Stimulated activated naive CD4-positive, alpha-beta T cell treated with Interleukin-2 at 50 U/mL for 16 hours (primary cell): Measurements from ENCODE around the gene PKMYT1.
"Not testable (repeated sequence)": the region's sequence is repeated elsewhere in the genome, so short reads cannot be mapped to it uniquely, and the experiment has no call there.

Experiments used
- DNase-seq: peaks from one replicate; lab custom pipeline; 2025; lab: John Stamatoyannopoulos, UW

PKMYT1 gene

DNA sequence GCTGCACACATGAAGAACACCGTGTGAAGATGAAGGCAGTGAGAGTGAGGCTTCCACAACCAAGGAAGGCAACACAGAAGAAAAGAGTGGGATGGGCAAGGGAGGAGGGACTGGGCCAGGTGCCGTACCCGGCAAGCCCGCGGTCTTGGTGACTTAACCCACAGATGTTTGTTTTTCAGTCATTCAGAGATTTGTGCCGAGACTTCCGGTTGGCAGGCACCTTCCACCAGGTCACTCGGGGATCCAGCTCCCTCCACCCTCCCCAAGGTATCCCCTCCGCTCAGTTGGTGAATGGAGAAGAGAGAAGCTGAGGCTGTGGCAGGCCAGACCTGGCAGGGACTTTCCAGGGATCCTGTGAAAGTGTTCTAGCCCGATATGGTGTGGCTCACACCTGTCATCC lies 21.0 kb downstream of the PKMYT1 start:
- no peak for DNase-seq

- no peak for DNase-seq
These were observed 23.7 kb downstream of the PKMYT1 start for GRCh38 chr16:2956579-2956956.

DNA sequence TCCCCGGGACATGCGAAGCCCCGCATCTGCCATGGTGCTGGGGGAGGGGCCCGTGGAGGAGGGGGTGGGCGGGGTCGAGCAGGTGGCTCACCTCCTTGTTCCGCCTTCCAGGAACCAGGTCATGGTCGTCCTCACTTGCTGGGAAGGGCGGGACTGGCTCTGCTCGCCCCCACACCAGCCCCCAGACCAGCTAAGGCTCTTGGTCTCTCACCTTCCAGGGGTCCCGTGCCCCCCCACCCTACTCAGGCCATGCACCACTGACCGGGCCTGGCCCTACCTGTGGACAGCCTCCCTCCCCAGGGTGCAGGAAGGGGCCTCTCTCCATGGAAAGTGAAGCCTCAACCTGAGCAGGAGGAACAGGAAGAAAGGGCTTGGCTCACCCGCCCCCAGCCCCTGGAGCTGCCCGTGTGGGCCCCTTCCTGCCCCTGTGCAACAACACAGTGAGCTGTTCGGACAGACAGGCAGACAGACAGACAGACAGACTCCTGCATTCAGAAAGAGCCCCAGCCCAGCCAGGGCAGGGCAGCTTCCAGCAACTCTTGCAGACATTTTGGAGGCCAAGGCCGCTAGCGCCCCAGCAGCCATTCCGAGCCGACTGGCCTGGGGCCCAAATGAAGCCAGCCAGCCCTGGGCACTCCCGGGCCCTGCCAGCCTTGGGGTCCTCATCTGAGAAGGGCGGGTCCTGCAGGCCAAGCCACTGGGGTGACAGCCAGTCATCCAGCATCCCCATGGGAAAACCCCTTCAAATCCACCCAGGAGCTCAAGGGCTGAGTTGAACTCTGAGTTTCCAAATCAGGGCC lies 24.3 kb downstream of the PKMYT1 start:
- DNase-seq, result no peak

GRCh38 chr16:2955438-2955778 lies 24.8 kb downstream of the PKMYT1 start:
- DNase-seq, result no peak

GRCh38 chr16:2954656-2955381 lies 25.4 kb downstream of the PKMYT1 start:
- no peak for DNase-seq

GRCh38 chr16:2953706-2954627 lies 26.3 kb downstream of the PKMYT1 start:
- no peak for DNase-seq

GRCh38 chr16:2952679-2953078 lies 27.6 kb downstream of the PKMYT1 start:
- no peak for DNase-seq

GRCh38 chr16:2950773-2951172 lies 29.5 kb downstream of the PKMYT1 start:
- DNase-seq, result no peak

- DNase-seq, result no peak
These were observed 29.9 kb downstream of the PKMYT1 start for GRCh38 chr16:2950353-2950724.

DNA sequence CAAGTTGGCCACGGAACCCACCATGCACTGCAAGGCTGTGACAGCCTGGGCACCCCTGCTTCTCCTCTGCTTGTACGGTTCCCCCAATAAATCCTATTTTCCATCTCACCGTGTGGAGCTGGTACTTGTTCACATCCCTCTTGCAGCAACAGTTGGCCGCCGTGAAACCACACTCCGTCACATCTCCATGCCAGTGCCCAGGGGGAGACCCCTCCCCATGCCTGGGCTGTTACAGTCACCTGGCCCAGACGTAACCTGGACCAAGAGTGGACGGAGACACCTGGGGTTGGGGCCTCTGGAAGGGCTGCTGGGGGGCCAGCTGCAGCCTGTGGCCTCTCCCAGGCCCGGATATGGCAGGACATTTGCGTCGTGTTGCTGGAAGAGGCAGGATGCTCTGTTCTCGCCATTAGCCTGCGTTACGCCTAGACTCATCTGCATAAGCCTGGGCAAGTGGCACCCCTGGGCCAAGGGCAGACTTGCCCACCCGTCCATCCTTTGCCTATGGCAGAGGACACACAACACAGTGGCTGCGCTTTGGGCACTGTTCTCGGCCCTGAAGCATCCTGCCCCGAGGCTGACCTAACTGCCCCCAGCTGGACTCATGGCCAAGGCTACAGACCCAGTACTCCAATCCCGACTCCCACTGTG lies 30.4 kb downstream of the PKMYT1 start:
- DNase-seq, result no peak

DNA sequence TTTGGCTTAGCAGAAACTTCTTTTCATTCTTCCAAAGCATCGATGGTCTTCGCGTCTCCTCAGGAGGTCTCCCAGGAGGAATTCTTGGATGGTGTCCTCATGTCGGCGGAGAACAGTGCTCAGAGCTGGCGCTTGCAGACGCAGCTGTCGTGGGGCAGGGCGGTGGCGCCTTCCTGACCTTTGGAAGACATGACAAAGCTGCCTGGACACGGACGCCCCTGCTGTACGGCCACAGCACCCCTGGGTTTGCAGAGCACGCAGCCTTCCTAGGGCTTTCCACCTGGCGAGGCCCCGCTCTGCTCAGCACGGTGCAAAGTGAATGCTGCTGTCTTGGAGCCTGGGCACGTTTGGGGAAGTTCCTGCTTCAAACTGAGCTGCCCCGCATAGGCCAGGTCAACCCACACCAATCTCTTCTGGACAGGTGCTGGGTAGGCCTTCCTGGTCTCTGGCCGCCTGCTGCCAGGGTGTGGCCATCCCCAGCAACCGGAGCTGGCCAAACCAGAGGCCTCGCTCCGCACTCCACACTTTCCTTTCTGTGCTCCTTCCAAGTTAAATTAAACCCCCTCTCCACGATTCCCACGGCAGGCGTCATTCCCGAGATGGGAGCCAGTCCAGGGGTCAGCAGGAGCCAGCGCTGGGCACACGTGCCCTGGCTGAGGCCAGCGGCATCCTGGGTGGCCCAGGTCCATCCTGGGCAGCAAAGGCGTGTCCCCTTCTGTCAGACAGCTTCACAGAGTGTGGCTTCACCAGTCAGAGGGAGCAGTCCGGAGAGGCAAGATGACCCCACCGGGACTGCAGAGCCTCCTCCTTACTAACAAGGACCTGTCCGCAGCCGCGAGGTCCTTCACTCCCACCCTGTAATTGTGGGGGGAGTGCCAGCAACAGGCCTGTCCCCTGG lies 31.2 kb downstream of the PKMYT1 start:
- no peak for DNase-seq

DNA sequence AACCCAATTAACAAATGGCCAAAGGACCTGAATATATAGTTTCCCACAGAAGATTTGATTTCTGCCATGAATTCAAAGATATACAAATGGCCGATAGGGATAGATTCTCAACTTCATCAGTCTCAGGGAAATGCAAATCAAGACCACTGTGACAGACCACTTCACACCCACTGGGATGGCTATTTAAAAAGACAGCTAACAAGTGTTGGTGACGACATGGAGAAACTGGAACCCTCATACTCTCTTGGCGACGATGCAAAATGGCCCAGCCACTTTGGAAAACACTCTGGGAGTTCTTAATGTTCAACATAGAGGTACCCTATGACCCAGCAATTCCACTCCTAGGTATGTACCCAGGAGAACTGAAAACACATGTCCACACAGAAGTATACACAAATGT lies 33.6 kb downstream of the PKMYT1 start:
- no peak for DNase-seq

DNA sequence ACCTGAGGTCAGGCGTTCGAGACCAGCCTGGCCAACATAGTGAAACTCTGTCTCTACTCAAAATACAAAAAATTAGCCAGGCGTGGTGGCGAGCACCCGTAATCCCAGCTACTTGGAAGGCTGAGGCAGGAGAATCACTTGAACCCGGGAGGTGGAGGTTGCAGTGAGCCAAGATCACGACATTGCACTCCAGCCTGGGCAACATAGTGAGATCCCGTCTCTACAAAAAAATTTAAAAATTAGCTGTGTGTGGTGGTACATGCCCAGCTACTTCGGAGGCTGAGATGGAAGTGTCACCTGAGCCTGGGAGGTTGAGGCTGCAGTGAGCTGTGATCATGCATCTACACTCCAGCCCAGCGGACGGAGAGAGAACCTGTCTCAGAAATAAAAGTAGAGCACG lies 36.5 kb downstream of the PKMYT1 start:
- DNase-seq, result not testable (repeated sequence)

DNA sequence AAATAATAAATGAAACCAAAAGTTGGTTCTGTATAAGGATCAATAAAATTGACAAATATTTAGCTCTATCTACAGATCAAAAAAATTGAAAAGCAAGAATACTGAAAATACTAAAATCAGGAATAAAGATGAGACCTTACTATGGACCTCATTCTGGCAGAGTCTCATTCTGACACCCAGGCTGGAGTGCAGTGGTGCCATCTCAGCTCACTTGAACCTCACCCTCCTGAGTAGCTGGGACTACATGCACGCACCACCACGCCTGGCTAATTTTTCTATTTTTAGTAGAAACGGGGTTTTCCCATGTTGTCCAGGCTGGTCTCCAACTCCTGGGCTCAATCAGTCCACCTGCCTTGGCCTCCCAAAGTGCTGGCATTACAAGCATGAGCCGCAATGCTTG lies 38.2 kb downstream of the PKMYT1 start:
- no peak for DNase-seq

GRCh38 chr16:2939968-2940367 lies 40.3 kb downstream of the PKMYT1 start:
- DNase-seq, result no peak

GRCh38 chr16:2938206-2938605 lies 42.0 kb downstream of the PKMYT1 start:
- DNase-seq, result no peak

DNA sequence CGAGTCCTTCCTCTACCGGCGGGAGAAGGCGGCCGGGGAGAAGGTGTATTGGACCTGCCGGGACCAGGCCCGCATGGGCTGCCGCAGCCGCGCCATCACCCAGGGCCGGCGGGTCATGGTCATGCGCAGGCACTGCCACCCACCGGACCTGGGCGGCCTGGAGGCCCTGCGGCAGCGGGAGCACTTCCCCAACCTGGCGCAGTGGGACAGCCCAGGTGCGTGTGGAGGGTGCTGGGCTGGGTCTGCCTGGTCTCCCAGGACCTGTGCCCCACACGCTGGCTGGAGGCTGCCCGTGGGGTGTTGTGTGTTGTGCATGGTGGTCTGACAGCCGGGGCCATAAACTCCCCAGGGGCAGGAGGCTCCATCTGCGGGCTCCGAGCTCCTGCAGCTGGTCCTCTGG lies 43.1 kb downstream of the PKMYT1 start:
- DNase-seq, result no peak

- DNase-seq, result no peak
These were observed 43.7 kb downstream of the PKMYT1 start for GRCh38 chr16:2936436-2937011.

DNA sequence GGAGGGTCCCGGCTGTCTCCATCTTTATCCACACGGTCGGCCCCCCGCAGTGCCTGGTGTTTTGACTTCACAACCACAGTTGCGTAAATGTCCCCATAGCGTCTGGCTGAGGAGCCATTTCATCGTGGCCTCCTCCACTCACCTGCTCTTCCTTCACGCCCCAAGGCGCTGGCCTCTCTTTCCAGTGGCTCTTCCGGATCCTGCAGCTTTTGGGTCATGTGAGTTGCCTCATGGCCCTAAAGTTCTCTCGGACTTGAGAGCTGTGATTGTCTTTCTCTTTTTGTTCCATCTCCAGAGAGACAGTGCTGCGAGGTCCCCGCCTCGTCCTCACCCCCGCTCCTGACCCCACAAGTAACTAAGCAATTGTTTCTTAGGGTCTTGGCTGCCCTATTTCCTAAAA lies 45.8 kb downstream of the PKMYT1 start:
- no peak for DNase-seq

DNA sequence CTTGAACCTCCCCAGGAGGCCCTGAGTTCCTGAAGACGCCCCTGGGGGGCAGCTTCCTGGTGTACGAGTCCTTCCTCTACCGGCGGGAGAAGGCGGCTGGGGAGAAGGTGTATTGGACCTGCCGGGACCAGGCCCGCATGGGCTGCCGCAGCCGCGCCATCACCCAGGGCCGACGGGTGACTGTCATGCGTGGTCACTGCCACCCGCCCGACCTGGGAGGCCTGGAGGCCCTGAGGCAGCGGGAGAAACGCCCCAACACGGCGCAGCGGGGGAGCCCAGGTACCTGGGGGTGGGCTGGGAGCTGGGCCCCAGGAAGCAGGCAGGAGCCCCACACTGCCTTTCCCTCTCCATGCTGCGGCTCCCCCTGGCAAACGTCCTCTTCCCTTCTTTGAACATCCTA lies 46.5 kb downstream of the PKMYT1 start:
- DNase-seq, result no peak

DNA sequence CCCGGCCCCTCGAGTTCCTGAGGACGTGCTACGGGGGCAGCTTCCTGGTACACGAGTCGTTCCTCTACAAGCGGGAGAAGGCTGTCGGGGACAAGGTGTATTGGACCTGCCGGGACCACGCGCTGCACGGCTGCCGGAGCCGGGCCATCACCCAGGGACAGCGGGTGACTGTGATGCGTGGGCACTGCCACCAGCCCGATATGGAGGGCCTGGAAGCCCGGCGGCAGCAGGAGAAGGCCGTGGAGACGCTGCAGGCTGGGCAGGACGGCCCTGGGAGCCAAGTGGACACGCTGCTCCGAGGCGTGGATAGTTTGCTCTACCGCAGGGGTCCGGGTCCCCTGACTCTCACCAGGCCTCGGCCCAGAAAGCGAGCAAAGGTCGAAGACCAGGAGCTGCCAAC lies 47.1 kb downstream of the PKMYT1 start:
- DNase-seq, result no peak
